HUES64 (cell line): ENCODE results near the gene NRP1.

ENCODE experiments used
- H3K27ac ChIP-seq: 2 replicates; pipeline ENCODE4 v1.7.0; 2013; ENCODE audit warnings: low read depth, low read length, inconsistent platforms
- H3K27me3 ChIP-seq: 2 replicates; pipeline ENCODE4 v1.6.1; 2013; ENCODE audit warnings: mild to moderate bottlenecking, low read length; ENCODE audit not compliant: insufficient read depth
- H3K36me3 ChIP-seq: 2 replicates; pipeline ENCODE4 v1.6.1; 2013; ENCODE audit warnings: mild to moderate bottlenecking, low read length; ENCODE audit not compliant: insufficient read depth
- H3K4me1 ChIP-seq: 2 replicates; pipeline ENCODE4 v1.6.1; 2013; ENCODE audit warnings: mild to moderate bottlenecking, low read length, moderate library complexity; ENCODE audit not compliant: insufficient read depth
- H3K4me3 ChIP-seq: 2 replicates; pipeline ENCODE4 v1.5.1; 2013; ENCODE audit warnings: mild to moderate bottlenecking, low read length, moderate library complexity
- H3K9ac ChIP-seq: 2 replicates; pipeline ENCODE4 v1.6.1; 2013; ENCODE audit warnings: mild to moderate bottlenecking, low read depth, low read length
- H3K9me3 ChIP-seq: 2 replicates; pipeline ENCODE4 v1.6.1; 2013; ENCODE audit warnings: low read depth, low read length; ENCODE audit not compliant: insufficient read depth
- WGBS: fragments of 150-250, 120-280 bp; methylation state at CpG from one replicate; pipeline ENCODE4 v1.1.7; 2013; ENCODE audit warnings: missing lambda C conversion rate; 5-methylcytosine and 5-hydroxymethylcytosine counted together

NRP1 gene

DNA sequence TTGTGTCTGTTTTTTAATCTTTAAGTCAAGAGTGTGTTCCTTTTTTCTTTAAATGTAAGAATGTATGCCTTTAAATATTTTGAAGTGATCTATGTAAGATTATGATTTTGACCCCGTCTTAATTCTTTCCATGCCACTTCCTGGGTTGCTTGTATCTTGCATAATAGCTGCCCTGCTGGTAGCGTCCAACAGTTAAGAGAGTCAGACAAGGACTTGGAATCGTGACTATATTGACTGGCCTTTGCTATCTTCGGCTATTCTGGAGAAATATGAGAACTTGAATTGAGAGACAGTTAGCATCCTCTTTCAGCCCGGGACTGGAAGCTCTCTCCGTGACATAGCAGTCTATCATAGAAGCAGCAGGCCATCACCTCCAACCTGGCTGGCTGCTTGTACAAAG, 13.0 kb downstream of the NRP1 start:
- Histone ChIP-seq H3K9ac (no peak overlapping the region), H3K27me3 (no peaks in the 10 kb centered on the region), H3K4me3 (no peak overlapping the region), H3K27ac (no peak overlapping the region), H3K4me1 (no peaks in the 10 kb centered on the region), H3K9me3 (no peaks in the 10 kb centered on the region), H3K36me3 (no peaks in the 10 kb centered on the region)
- WGBS, result 89% methylated on average over 6 of the region's 6 CpGs

DNA sequence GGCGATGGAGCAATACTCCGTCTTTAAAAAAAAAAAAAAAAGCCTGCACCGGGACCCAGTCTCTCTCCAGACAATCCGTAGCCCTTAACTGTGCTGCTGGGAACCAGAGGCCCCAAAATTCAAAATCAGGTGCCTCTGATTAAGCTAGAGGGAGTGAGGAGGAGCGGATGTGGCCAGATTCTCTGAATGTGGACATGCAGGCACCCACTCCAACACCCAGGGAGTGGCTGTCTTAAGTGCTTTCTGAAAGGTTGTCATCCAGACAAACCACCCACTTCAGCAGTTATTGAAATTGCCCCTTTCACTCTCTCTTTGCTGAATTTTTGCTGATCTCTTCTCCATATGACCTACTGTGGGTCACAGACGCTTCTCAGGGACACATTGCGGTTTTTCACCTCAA, 14.2 kb downstream of the NRP1 start:
- 96% methylated on average over 7 of the region's 7 CpGs for WGBS
- Histone ChIP-seq H3K9me3 (no peaks in the 10 kb centered on the region), H3K27me3 (no peaks in the 10 kb centered on the region), H3K4me3 (no peak overlapping the region), H3K36me3 (no peaks in the 10 kb centered on the region), H3K27ac (no peak overlapping the region), H3K9ac (no peak overlapping the region), H3K4me1 (no peaks in the 10 kb centered on the region)

DNA sequence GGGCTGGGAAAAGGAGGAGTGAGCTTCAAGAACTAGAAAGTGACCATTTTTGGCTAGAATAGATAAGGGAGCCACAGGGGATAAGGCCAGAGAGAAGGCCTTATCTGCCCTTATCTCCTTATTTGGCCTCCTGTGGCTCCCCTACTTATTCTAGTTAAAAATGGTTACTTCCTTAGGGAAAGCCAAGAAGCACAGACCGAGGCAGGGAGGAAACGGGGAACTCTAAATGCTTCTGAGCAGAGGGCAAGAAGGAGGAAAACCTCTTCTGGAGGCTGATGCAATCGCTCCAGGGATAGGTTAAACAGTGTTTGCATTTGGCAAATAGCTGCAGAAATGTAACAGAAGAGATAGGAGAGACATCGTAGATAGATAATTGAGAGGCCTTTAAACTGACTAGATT, 18.6 kb downstream of the NRP1 start:
- Histone ChIP-seq H3K9ac (no peak overlapping the region), H3K4me3 (no peak overlapping the region), H3K27ac (no peak overlapping the region), H3K36me3 (no peaks in the 10 kb centered on the region), H3K9me3 (no peaks in the 10 kb centered on the region), H3K4me1 (no peaks in the 10 kb centered on the region), H3K27me3 (no peaks in the 10 kb centered on the region)
- WGBS, result 75% methylated on average over 4 of the region's 4 CpGs

DNA sequence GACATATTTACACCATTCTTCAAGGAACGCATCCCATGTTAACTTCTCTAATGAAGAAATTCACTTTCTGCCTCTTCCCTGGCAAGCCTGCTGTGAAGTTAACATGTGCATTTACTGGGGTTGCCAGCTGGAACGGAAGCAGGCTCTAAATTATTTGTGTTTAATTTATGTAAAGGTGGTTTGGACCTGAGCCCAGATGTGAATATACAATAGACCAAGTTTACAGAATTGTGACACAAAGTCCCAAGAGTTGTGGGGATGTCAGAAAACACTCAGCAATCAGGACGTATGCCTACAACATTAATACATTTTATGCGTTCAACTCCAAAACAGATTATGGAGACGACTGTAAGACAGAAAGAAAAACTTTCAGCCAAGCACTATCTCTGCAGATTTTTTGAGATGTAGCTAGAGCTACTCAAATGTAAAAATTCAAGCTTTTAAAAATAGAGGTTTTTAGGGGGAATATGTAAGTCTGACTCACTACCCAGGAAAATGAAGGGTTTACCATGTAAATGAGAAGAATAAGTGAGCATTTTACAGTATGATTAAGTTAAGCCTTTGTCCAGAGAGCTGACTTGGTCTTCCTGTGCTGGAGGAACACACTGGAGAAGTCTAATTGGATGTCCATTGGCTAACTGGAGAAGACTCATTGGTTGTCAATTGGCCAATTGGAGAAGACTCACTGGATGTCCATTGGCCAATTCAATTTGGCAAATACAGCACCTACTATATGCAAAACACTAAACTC, 19.5 kb downstream of the NRP1 start:
- Histone ChIP-seq H3K27ac (no peak overlapping the region), H3K4me1 (no peaks in the 10 kb centered on the region), H3K4me3 (no peak overlapping the region), H3K9ac (no peak overlapping the region), H3K9me3 (no peaks in the 10 kb centered on the region), H3K27me3 (no peaks in the 10 kb centered on the region), H3K36me3 (no peaks in the 10 kb centered on the region)
- 95% methylated on average over 4 of the region's 5 CpGs for WGBS

DNA sequence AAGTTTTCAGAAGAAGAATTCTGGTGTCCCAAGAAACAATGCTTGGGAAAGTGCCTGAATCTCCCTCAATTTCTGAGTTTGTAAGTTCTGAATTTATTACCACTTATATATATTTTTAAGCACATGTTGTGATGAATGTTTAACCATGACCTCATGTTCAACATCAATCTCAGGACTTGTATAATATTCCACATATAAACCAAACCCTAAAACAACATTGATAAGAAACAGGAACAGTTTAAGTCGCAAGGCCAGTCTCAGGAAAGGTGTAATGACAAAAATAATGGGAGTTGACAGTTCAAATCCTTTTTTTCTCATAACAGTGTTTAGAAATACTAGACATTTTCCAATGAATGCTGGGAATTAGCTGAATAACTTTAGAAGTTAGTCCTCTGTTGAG, 22.8 kb downstream of the NRP1 start:
- Histone ChIP-seq H3K27me3 (no peaks in the 10 kb centered on the region), H3K9ac (no peak overlapping the region), H3K4me1 (no peaks in the 10 kb centered on the region), H3K9me3 (no peaks in the 10 kb centered on the region), H3K4me3 (no peak overlapping the region), H3K36me3 (no peaks in the 10 kb centered on the region), H3K27ac (no peak overlapping the region)
- WGBS, result 100% methylated on average over 1 of the region's 1 CpG

DNA sequence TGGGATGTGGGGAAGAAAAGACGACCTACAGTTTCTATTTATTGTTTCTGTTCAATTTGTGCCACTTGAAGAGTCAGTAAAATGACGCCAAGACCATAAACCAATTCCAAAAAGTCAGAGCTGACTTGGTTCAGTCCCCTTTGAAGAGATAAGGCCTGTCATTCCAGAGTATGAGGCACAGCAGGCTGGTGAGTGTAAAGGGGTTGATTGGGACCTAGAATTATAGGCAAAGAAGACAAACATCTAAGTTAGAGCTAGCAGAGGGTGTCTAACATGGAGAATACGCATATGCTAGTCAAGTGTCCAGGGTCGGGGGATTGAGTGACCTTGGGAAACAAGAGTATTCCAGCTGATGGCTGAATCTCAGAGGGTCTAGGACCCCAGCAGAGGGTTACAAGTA, 23.6 kb downstream of the NRP1 start:
- Histone ChIP-seq H3K27ac (no peak overlapping the region), H3K4me1 (no peaks in the 10 kb centered on the region), H3K36me3 (no peaks in the 10 kb centered on the region), H3K27me3 (no peaks in the 10 kb centered on the region), H3K9me3 (no peaks in the 10 kb centered on the region), H3K4me3 (no peak overlapping the region), H3K9ac (no peak overlapping the region)
- WGBS, result 95% methylated on average over 4 of the region's 4 CpGs

- 94% methylated on average over 8 of the region's 8 CpGs for WGBS
- H3K27me3 ChIP-seq, result no peaks in the 10 kb centered on the region
- no peak overlapping the region for H3K27ac ChIP-seq
- H3K9me3 ChIP-seq, result no peaks in the 10 kb centered on the region
- no peak overlapping the region for H3K4me3 ChIP-seq
- no peaks in the 10 kb centered on the region for H3K36me3 ChIP-seq
- no peak overlapping the region for H3K9ac ChIP-seq
- H3K4me1 ChIP-seq, result no peaks in the 10 kb centered on the region
These were observed 25.1 kb downstream of the NRP1 start for GRCh38 chr10:33309406-33309805.

DNA sequence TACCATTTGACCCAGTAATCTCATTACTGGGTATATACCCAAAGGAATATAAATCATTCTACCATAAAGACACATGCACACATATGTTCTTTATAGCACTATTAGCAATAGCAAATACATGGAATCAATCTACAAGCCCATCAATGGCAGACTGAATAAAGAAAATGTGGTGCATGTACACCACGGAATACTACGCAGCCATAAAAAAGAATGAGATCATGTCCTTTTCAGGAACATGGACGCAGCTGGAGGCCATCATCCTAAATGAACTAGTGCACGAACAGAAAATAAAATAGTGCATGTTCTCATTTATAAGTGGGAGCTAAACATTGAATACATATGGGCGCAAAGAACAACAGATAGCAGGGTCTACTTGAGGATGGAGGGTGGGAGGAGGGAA, 26.6 kb downstream of the NRP1 start:
- H3K4me1 ChIP-seq, result peaks cover 3% of the 10 kb centered on the region; the same call in 1 of the 2 replicates
- 98% methylated on average over 5 of the region's 5 CpGs for WGBS
- H3K27me3 ChIP-seq, result no peaks in the 10 kb centered on the region
- no peak overlapping the region for H3K4me3 ChIP-seq
- no peak overlapping the region for H3K27ac ChIP-seq
- no peaks in the 10 kb centered on the region for H3K36me3 ChIP-seq
- H3K9me3 ChIP-seq, result no peaks in the 10 kb centered on the region
- H3K9ac ChIP-seq, result no peak overlapping the region

DNA sequence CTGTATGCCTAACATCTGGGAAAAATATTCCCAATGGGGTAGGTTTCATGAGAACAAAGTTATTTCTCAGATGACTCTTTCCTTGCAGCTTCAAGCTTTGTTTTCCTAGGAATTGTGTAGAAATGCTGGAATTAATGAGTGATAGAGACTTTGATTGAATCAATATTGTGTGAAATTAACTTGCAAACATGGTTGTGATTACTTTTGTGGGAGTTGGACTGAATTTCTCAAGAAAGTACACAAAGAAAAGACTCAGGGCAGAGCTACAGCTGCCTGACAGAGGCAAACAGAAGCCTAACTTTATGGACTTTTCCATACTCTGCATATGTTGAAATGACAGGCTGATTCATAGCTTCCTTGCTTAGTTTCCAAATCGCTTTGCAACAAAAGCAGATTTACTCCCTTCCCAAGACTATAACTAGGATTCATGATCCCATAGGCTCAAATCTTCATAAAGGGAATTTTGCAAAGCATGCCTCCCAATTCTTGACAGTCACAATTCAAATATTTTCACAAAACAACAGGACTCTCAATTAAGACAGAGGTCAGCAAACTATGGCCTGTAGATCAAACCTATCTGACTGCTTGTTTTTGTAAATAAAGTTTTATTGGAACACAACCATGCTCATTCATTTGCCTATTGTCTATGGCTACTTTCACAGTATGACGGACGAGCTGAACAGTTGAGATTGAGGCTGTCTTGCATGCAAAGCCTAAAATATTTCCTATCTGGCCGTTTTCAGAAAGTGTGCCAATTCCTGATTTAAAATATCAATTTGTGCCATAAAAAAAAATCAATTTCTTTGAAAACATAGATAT, 27.6 kb downstream of the NRP1 start:
- Histone ChIP-seq H3K36me3 (no peaks in the 10 kb centered on the region), H3K4me3 (no peak overlapping the region), H3K4me1 (peaks cover 4% of the 10 kb centered on the region; the same call in 1 of the 2 replicates), H3K9ac (no peak overlapping the region), H3K9me3 (no peaks in the 10 kb centered on the region), H3K27ac (no peak overlapping the region), H3K27me3 (no peaks in the 10 kb centered on the region)
- 93% methylated on average over 4 of the region's 4 CpGs for WGBS

- no peak overlapping the region for H3K27ac ChIP-seq
- no peak overlapping the region for H3K9ac ChIP-seq
- no peaks in the 10 kb centered on the region for H3K9me3 ChIP-seq
- H3K4me3 ChIP-seq, result no peak overlapping the region
- 89% methylated on average over 4 of the region's 5 CpGs for WGBS
- H3K4me1 ChIP-seq, result peaks cover 4% of the 10 kb centered on the region; the same call in 1 of the 2 replicates
- H3K36me3 ChIP-seq, result no peaks in the 10 kb centered on the region
- no peaks in the 10 kb centered on the region for H3K27me3 ChIP-seq
These were observed 28.3 kb downstream of the NRP1 start for GRCh38 chr10:33306126-33306525.

DNA sequence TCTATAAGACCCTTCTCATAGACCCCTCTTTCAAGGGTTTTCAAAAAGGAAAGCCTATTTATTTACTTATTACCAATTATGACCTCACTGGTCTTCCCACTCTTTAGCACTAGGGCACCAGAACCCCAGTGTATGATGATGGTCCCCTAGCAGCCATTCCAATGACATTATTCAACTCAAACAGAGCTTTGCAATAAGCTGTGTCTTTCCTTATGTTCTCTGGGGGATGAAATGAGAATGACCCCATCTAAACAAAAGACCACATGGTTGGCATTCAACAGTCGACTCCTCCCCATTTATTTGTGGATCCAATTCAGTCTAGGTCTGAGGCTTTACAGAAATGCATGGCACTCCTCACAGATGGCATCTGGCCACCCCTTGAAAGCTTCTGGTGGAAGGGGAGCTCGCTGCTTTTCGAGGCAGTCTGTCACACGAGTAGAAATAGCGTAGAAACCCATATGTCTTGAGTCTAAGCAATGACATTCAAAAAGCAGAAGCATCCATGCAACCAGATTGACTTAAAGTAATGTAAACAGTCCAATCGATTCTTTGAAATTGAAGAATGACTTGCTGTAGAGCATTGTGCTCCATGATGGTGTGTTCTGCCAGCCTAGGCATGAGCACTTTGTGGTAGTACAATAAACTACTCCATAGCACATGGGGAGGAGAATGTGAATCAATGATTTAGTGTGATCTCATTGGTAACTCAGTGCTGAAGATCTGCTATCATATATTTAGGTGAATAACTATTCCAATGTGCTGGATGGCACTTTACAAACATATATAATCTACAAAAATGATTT, 29.8 kb downstream of the NRP1 start:
- Histone ChIP-seq H3K27me3 (no peaks in the 10 kb centered on the region), H3K4me1 (peaks cover 4% of the 10 kb centered on the region; the same call in 1 of the 2 replicates), H3K9ac (no peak overlapping the region), H3K36me3 (no peaks in the 10 kb centered on the region), H3K27ac (no peak overlapping the region), H3K4me3 (no peak overlapping the region), H3K9me3 (no peaks in the 10 kb centered on the region)
- WGBS, result 96% methylated on average over 6 of the region's 6 CpGs
